Calu3 (cell line): Measurements from ENCODE around the gene SCTR. TPM values are rescaled to one million over a fixed set of nuclear protein-coding genes. Genes with fewer than 3 reads are reported as not detected.

Experiments used
- BruUV-seq: library from RNA; stranded (reverse); fragments of 400-500 nt; replicated peaks from 2 replicates; lab custom pipeline; 2021; lab: Mats Ljungman, UMichigan
- CTCF ChIA-PET: fragments of 300-600 bp; sonication (Branson Sonifier 250); formaldehyde crosslinking; loops from one replicate; lab custom pipeline; 2022; ENCODE audit warnings: antibody characterized with exemption; lab: Charles Lee
- DNase-seq: peaks from one replicate; pipeline ENCODE4 v3.0.0; 2022
- H3K27ac Mint-ChIP-seq: one replicate; pipeline ENCODE4 v1.8.0; 2022; ENCODE audit warnings: mixed read lengths; ENCODE audit not compliant: unreplicated experiment
- H3K27me3 Mint-ChIP-seq: one replicate; pipeline ENCODE4 v1.8.0; 2022; ENCODE audit warnings: mixed read lengths; ENCODE audit not compliant: unreplicated experiment
- H3K36me3 Mint-ChIP-seq: one replicate; pipeline ENCODE4 v1.8.0; 2022; ENCODE audit warnings: mild to moderate bottlenecking, moderate library complexity, mixed read lengths; ENCODE audit not compliant: insufficient read depth, unreplicated experiment
- H3K4me1 Mint-ChIP-seq: one replicate; pipeline ENCODE4 v1.8.0; 2022; ENCODE audit warnings: mild to moderate bottlenecking, low read depth, mixed read lengths; ENCODE audit not compliant: unreplicated experiment
- H3K4me3 Mint-ChIP-seq: one replicate; pipeline ENCODE4 v1.8.0; 2022; ENCODE audit warnings: mild to moderate bottlenecking, low read depth, moderate library complexity, mixed read lengths; ENCODE audit not compliant: unreplicated experiment
- H3K9me3 Mint-ChIP-seq: one replicate; pipeline ENCODE4 v1.8.0; 2022; ENCODE audit warnings: low read depth, mixed read lengths; ENCODE audit not compliant: unreplicated experiment
- intact Hi-C: fragments of 100-400 bp; cut with micrococcal nuclease; formaldehyde crosslinking; loops from one replicate; pipeline ENCODE4 v1.10.0; 2022; ENCODE audit not compliant: unreplicated experiment
- total RNA-seq: library from RNA; stranded (reverse); gene quantifications from 2 replicates; pipeline ENCODE4 v1.2.3, GENCODE V29; 2022
- TF ChIP-seq, protein P1 (sequence below): fragments of 200-600 bp; IDR thresholded peaks from one replicate; pipeline ENCODE4 v1.8.0; 2022; ENCODE audit warnings: antibody characterized with exemption; ENCODE audit not compliant: unreplicated experiment

Gene SCTR
- total RNA-seq, 1 experiment from 2014 or later: 0.85 TPM

DNA sequence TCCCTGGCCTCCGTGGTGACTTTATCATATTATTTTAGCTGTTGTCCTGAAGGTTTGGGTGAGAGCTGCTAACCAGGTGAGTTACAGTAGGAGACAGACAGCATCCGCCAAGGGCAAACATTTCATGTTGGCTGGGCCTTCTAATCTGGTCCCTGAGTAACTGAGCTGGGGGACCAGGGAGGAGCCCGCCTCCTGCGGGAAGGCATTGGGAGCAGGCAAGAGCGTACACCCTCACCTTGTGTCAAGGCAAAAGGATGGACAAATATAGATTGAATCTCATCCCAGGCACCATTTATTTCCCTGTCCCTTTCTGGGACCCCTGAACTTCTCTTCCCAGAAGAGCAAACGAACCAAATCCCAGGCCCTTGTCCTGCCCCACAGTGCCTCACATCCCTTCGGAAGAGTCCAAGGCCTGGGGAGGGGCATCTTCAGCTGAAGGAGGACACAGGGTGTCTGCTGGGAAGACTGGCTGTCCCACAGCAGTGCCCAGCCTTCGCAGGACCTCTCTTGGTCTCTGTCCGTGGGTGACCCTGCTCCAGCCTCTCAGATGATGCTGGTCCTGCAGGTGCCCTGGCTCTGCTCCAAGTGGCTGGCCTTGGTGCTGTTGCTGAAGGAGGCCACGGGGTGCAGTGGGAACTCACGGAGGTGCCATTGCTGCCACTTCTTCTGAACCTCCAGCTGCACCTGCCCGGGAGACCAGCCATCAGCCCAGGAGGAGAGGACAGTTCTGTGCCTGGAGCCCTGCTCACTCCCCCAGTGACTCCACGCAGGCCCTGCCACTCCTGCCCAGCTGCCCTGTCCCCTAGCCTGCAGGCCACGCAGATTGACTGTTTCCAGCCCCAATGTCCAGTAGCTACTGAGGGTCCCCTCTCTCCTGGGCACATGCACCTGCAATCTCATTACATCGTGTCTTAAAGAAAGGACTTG lies 84.4 kb downstream of the SCTR start:
- Mint-ChIP-seq H3K4me1 (peaks cover 10% of the 10 kb centered on the region), H3K27me3 (no peaks in the 10 kb centered on the region), H3K9me3 (no peaks in the 10 kb centered on the region), H3K4me3 (no peak overlapping the region), H3K36me3 (no peaks in the 10 kb centered on the region), H3K27ac (no peak overlapping the region)
- BruUV-seq: no TSS peak
- CTCF ChIA-PET: interaction anchor here (1.7 kb wide), 1 partner anchor 37 kb away, joined by 4 read pairs; no protein-coding TSS in a partner anchor
- DNase-seq: no peak
- intact Hi-C loops: no loop called here
- TF ChIP-seq, protein P1, sequence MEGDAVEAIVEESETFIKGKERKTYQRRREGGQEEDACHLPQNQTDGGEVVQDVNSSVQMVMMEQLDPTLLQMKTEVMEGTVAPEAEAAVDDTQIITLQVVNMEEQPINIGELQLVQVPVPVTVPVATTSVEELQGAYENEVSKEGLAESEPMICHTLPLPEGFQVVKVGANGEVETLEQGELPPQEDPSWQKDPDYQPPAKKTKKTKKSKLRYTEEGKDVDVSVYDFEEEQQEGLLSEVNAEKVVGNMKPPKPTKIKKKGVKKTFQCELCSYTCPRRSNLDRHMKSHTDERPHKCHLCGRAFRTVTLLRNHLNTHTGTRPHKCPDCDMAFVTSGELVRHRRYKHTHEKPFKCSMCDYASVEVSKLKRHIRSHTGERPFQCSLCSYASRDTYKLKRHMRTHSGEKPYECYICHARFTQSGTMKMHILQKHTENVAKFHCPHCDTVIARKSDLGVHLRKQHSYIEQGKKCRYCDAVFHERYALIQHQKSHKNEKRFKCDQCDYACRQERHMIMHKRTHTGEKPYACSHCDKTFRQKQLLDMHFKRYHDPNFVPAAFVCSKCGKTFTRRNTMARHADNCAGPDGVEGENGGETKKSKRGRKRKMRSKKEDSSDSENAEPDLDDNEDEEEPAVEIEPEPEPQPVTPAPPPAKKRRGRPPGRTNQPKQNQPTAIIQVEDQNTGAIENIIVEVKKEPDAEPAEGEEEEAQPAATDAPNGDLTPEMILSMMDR: no peak

DNA sequence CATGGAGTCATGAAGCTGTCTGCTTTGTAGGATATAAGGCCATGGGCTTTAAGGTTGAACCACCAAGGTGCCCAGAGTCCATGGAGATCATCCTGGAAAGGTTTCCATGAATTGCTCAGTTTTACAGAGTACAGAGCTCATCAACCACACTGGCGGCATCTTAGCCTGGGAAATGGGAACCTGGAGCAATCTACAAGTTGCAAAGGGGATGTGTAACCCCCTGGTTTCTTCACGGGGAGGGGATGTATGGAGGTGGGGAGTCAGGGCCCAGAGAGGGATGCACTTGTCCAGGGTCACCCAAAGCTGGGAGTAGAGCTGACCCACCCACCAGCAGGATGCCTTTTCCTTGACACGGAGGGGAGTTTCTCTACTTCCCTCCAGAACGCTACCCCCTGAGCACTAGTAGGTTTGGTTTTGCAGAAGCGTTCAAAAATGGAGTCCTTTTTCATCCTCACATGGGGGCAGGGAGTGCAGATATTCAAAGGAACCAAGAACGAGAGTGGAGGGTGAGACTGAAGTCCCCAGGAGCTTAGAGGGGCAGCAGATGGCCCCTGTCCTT lies 85.5 kb downstream of the SCTR start:
- no peak for DNase-seq
- H3K27me3 Mint-ChIP-seq: no peaks in the 10 kb centered on the region
- peaks cover 20% of the 10 kb centered on the region for H3K4me1 Mint-ChIP-seq
- no peak overlapping the region for H3K4me3 Mint-ChIP-seq
- no peaks in the 10 kb centered on the region for H3K9me3 Mint-ChIP-seq
- BruUV-seq: no TSS peak
- CTCF ChIA-PET: no interaction called here
- TF ChIP-seq, protein P1: no peak
- H3K27ac Mint-ChIP-seq: no peak overlapping the region
- no peaks in the 10 kb centered on the region for H3K36me3 Mint-ChIP-seq
- intact Hi-C loops: no loop called here

DNA sequence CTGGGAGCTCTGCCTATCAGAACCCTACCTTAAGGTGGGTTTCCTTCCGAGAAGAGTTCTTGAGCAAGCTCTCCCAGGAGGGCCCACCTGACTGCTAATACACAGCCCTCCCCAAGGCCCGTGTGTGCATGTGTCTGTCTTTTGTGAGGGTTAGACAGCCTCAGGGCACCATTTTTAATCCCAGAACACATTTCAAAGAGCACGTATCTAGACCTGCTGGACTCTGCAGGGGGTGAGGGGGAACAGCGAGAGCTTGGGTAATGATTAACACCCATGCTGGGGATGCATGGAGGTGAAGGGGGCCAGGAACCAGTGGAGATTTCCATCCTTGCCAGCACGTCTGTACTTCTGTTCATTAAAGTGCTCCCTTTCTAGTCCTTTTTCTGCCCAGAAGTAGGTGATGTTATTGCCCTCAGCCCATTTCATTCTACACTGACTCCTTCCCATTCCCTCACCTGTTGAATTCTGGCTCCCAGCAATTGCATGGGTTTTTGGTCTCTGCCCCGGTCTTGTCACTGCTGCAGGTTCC lies 86.1 kb downstream of the SCTR start:
- intact Hi-C loops: no loop called here
- H3K4me3 Mint-ChIP-seq: no peak overlapping the region
- H3K4me1 Mint-ChIP-seq: peaks cover 26% of the 10 kb centered on the region
- BruUV-seq: no TSS peak
- CTCF ChIA-PET: no interaction called here
- H3K9me3 Mint-ChIP-seq: no peaks in the 10 kb centered on the region
- H3K27me3 Mint-ChIP-seq: no peaks in the 10 kb centered on the region
- no peak for DNase-seq
- H3K36me3 Mint-ChIP-seq: no peaks in the 10 kb centered on the region
- no peak overlapping the region for H3K27ac Mint-ChIP-seq
- TF ChIP-seq, protein P1: no peak

DNA sequence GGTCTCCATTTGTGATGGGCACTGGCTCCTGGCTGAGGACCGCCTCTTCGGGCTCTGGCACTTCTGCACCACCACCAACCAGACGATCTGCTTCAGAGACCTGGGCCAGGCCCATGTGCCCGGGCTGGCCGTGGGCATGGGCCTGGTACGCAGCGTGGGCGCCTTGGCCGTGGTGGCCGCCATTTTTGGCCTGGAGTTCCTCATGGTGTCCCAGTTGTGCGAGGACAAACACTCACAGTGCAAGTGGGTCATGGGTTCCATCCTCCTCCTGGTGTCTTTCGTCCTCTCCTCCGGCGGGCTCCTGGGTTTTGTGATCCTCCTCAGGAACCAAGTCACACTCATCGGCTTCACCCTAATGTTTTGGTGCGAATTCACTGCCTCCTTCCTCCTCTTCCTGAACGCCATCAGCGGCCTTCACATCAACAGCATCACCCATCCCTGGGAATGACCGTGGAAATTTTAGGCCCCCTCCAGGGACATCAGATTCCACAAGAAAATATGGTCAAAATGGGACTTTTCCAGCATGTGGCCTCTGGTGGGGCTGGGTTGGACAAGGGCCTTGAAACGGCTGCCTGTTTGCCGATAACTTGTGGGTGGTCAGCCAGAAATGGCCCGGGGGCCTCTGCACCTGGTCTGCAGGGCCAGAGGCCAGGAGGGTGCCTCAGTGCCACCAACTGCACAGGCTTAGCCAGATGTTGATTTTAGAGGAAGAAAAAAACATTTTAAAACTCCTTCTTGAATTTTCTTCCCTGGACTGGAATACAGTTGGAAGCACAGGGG lies 87.1 kb downstream of the SCTR start:
- CTCF ChIA-PET: no interaction called here

More for the DNA sequence above, 87.1 kb downstream of the SCTR start:
- TF ChIP-seq, protein P1: no peak
- Mint-ChIP-seq H3K4me3 (no peak overlapping the region), H3K27me3 (no peaks in the 10 kb centered on the region), H3K27ac (no peak overlapping the region), H3K36me3 (peaks cover 4% of the 10 kb centered on the region), H3K9me3 (no peaks in the 10 kb centered on the region), H3K4me1 (peaks cover 30% of the 10 kb centered on the region)
- intact Hi-C loops: no loop called here
- no TSS peak for BruUV-seq
- no peak for DNase-seq
